ENCODE results near the gene LRFN4. TPM values are rescaled to one million over a fixed set of nuclear protein-coding genes. Genes with fewer than 3 reads are reported as not detected.

The LRFN4 gene
- total RNA-seq, 1 experiment from 2014 or later = 66.7 TPM

DNA sequence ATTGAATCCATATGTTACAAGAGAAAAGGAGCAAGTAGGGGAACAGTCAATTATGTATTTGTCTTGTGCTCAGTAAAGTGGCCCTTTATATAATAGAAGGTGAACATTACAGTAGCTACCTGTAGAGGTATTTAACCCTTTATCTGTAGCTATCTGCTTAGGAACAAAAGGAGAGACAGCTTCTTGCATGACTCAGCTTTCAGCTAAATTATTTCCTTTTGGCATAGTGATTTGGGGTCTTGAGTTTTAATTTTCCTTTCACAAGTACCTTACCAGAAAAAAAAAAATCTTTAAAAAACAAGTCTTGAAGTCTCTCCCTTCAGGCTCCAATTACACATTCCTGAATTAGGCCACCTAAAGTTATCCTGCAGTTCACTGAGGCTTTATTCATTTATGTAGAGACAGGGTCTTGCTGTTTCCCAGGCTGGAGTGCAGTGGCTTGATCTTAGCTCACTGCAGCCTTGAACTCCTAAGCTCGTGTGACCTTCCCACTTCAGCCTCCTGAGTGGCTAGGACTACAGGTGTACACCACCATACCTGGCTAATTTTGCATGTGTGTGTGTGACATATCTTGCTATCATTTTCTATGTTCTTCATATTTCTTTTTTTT, 46.2 kb upstream of the LRFN4 start:
- Histone ChIP-seq H2BK15ac (ENCODE audit: low read depth, low read length) (no peak overlapping the region), H3K4me2 (ENCODE audit: insufficient read depth, insufficient read length, low read length) (no peak overlapping the region), H3K9ac (ENCODE audit: extremely low read depth, insufficient read length, low read length) (no peak overlapping the region), H3K79me2 (ENCODE audit: insufficient read depth, low read length) (no peaks in the 10 kb centered on the region), H2BK12ac (ENCODE audit: insufficient read length, low read depth, low read length) (no peak overlapping the region), H3K79me1 (ENCODE audit: insufficient read depth, low read depth, low read length, poor library complexity, severe bottlenecking) (no peaks in the 10 kb centered on the region), H2BK5ac (ENCODE audit: insufficient read length, low read length) (no peak overlapping the region), H3K18ac (ENCODE audit: insufficient read length, low read depth, low read length) (peak overlapping the region; percentile 50), H3K27ac (ENCODE audit: insufficient read length, low read depth, low read length) (no peak overlapping the region), H3K23ac (ENCODE audit: insufficient read length, low read depth, low read length) (no peak overlapping the region), H2AFZ (ENCODE audit: low read length) (no peak overlapping the region), H2AK5ac (ENCODE audit: insufficient read length, low read length) (no peak overlapping the region), H3K56ac (ENCODE audit: insufficient read length, low read depth, low read length) (no peak overlapping the region), H2BK120ac (ENCODE audit: low read depth, low read length, poor library complexity, severe bottlenecking) (no peak overlapping the region), H3K23me2 (ENCODE audit: insufficient read length, low read depth, low read length, poor library complexity, severe bottlenecking) (no peaks in the 10 kb centered on the region), H2BK20ac (ENCODE audit: low read depth, low read length, poor library complexity, severe bottlenecking) (no peak overlapping the region), H3K4me1 (ENCODE audit: insufficient read depth, low read length) (peaks cover 4% of the 10 kb centered on the region; the same call in 1 of the 2 replicates), H3T11ph (ENCODE audit: low read length) (no peak overlapping the region), H4K20me1 (ENCODE audit: control insufficient read depth, insufficient read depth, insufficient read length) (no peaks in the 10 kb centered on the region), H4K91ac (ENCODE audit: insufficient read length, low read depth, low read length) (no peak overlapping the region), H4K8ac (replicated peaks; ENCODE audit: insufficient read length, low read depth, low read length) (no peak overlapping the region), H3K9me3 (ENCODE audit: control insufficient read depth, low read depth, low read length) (no peaks in the 10 kb centered on the region), H3K4ac (ENCODE audit: low read depth, low read length) (no peak overlapping the region), H3K27me3 (ENCODE audit: insufficient read depth, low read length) (no peaks in the 10 kb centered on the region), H3K14ac (ENCODE audit: insufficient read depth, low read length) (no peak overlapping the region), H4K5ac (ENCODE audit: insufficient read length, low read depth, low read length) (no peak overlapping the region)
- Mint-ChIP-seq H3K27me3 (ENCODE audit: low read depth) (no peaks in the 10 kb centered on the region), H3K27ac (peak overlapping the region; percentile 82 to 96 (median 91)), H3K36me3 (ENCODE audit: insufficient read depth in 1 of 3, low read depth in 3 of 3) (peaks cover 2 to 54% (median 33%) of the 10 kb centered on the region in 3 experiments; a peak in 5 of 7 replicates), H3K4me1 (peaks cover 40 to 53% of the 10 kb centered on the region in 2 experiments), H3K9me3 (peaks cover 2 to 4% of the 10 kb centered on the region in 2 experiments; a peak in 3 of 5 replicates), H3K4me3 (no peak overlapping the region; a peak in 2 of 5 replicates)
- no CpG with 5 or more reads among the region's 1 CpG for WGBS (ENCODE audit: extremely low coverage, insufficient read length, low lambda C conversion rate)
- TF ChIP-seq, protein P1, sequence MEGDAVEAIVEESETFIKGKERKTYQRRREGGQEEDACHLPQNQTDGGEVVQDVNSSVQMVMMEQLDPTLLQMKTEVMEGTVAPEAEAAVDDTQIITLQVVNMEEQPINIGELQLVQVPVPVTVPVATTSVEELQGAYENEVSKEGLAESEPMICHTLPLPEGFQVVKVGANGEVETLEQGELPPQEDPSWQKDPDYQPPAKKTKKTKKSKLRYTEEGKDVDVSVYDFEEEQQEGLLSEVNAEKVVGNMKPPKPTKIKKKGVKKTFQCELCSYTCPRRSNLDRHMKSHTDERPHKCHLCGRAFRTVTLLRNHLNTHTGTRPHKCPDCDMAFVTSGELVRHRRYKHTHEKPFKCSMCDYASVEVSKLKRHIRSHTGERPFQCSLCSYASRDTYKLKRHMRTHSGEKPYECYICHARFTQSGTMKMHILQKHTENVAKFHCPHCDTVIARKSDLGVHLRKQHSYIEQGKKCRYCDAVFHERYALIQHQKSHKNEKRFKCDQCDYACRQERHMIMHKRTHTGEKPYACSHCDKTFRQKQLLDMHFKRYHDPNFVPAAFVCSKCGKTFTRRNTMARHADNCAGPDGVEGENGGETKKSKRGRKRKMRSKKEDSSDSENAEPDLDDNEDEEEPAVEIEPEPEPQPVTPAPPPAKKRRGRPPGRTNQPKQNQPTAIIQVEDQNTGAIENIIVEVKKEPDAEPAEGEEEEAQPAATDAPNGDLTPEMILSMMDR (conservative IDR thresholded peaks at IDR 0.05) = no peak
- DNase-seq = no peak

Data from H9 (cell line).